ENCODE measurements around the gene UQCR10. TPM values are rescaled to one million over a fixed set of nuclear protein-coding genes. Genes with fewer than 3 reads are reported as not detected.

Gene UQCR10
- polyA plus RNA-seq, 3 donors from 2014 or later: 285 to 342 (median 286) TPM

- Mint-ChIP-seq H3K36me3 (no peaks in the 10 kb centered on the region), H3K9me3 (no peaks in the 10 kb centered on the region), H3K4me3 (no peak overlapping the region), H3K4me1 (peaks cover 20 to 22% of the 10 kb centered on the region in 2 donors), H3K27me3 (ENCODE audit: low read depth in 3 of 3) (peaks cover 0 to 3% (median 0%) of the 10 kb centered on the region in 3 donors), H3K27ac (no peak overlapping the region)
- DNase-seq: no peak
Measured at GRCh38 chr22:29762263-29762662, 4.9 kb upstream of the UQCR10 start.

- Mint-ChIP-seq H3K9me3 (no peaks in the 10 kb centered on the region), H3K27ac (peak overlapping the region; percentile 94 to 99 (median 98)), H3K36me3 (no peaks in the 10 kb centered on the region), H3K27me3 (ENCODE audit: low read depth in 3 of 3) (peaks cover 0 to 3% (median 0%) of the 10 kb centered on the region in 3 donors), H3K4me3 (peak overlapping the region; percentile 98 to 100 (median 99)), H3K4me1 (peaks cover 36 to 49% of the 10 kb centered on the region in 2 donors)
- peak in 2 of 3 donors; percentile 3 to 4 for DNase-seq
Measured at GRCh38 chr22:29765905-29766631, 1.1 kb upstream of the UQCR10 start.

- H3K27me3 Mint-ChIP-seq (ENCODE audit: low read depth in 3 of 3): peaks cover 0 to 3% (median 0%) of the 10 kb centered on the region in 3 donors
- no peaks in the 10 kb centered on the region for H3K36me3 Mint-ChIP-seq
- H3K4me3 Mint-ChIP-seq: peak within 1 kb of the TSS; percentile 98 to 100 (median 99)
Measured at GRCh38 chr22:29766632-29767170, 468 bp upstream of the UQCR10 start, which contains the start of gene ZMAT5. ZMAT5 (minus strand) TSS chr22:29767007; CDS start chr22:29748544, 18,463 bp downstream.

DNA sequence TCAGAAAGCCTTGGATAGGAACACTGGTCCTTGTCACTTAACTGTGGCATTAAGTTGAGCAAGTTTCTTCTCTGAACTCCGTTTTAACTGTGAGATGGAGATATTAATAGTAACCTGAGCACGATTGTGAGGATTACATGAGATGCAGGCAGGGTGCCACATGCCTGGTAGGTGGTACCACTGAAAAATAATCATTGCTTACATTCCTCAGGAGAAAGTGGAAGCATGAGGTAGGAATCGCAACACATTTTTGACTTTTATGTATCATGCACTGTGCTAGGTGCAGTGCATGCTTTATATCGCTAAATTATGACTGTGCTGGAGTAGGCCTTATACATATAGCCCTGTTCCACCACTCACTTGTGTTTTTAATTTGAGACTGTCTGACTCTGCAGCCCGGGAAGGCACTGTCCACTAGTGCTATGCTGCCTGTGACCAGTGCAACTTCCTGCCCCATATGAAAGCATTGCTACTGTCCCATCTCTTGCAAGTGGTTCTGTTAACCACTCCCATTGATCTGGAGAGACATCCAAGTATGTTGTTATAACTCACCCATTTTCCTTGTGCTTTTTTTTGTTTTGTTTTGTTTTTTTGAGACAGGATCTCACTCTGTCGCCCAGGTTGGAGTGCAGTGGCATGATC, 1.0 kb downstream of the UQCR10 start:
- H3K4me1 Mint-ChIP-seq: peaks cover 36 to 49% of the 10 kb centered on the region in 2 donors
- H3K36me3 Mint-ChIP-seq: no peaks in the 10 kb centered on the region
- peak overlapping the region; percentile 98 to 100 (median 99) for H3K4me3 Mint-ChIP-seq
- H3K27ac Mint-ChIP-seq: peak overlapping the region; percentile 94 to 99 (median 98)
- peaks cover 0 to 3% (median 0%) of the 10 kb centered on the region in 3 donors for H3K27me3 Mint-ChIP-seq (ENCODE audit: low read depth in 3 of 3)
- no peak for DNase-seq
- no peaks in the 10 kb centered on the region for H3K9me3 Mint-ChIP-seq

More at GRCh38 chr22:29766632-29767170, 468 bp upstream of the UQCR10 start, which contains the start of gene ZMAT5:
- H3K4me1 Mint-ChIP-seq: peaks cover 36 to 49% of the 10 kb centered on the region in 2 donors
- no peaks in the 10 kb centered on the region for H3K9me3 Mint-ChIP-seq
- peak; percentile 88 to 92 (median 91) for DNase-seq
- H3K27ac Mint-ChIP-seq: peak within 1 kb of the TSS; percentile 94 to 99 (median 98)

- Mint-ChIP-seq H3K27me3 (ENCODE audit: low read depth in 3 of 3) (peaks cover 0 to 3% (median 0%) of the 10 kb centered on the region in 3 donors), H3K4me3 (no peak overlapping the region), H3K36me3 (no peaks in the 10 kb centered on the region), H3K9me3 (no peaks in the 10 kb centered on the region), H3K27ac (no peak overlapping the region), H3K4me1 (peaks cover 36 to 49% of the 10 kb centered on the region in 2 donors)
- DNase-seq: no peak
Measured at GRCh38 chr22:29769723-29770321, 2.7 kb downstream of the UQCR10 start.

- Mint-ChIP-seq H3K27ac (peak overlapping the region in 1 of 6 donors; percentile 9), H3K36me3 (no peaks in the 10 kb centered on the region), H3K27me3 (ENCODE audit: low read depth in 3 of 3) (peaks cover 0 to 2% (median 0%) of the 10 kb centered on the region in 3 donors), H3K4me3 (no peak overlapping the region), H3K4me1 (peaks cover 17 to 28% of the 10 kb centered on the region in 2 donors), H3K9me3 (no peaks in the 10 kb centered on the region)
- DNase-seq: no peak
Measured at GRCh38 chr22:29772170-29772641, 5.0 kb downstream of the UQCR10 start.

- H3K27me3 Mint-ChIP-seq (ENCODE audit: low read depth in 3 of 3): peaks cover 0 to 2% (median 0%) of the 10 kb centered on the region in 3 donors
- no peaks in the 10 kb centered on the region for H3K36me3 Mint-ChIP-seq
- no peak overlapping the region for H3K27ac Mint-ChIP-seq
- no peak overlapping the region for H3K4me3 Mint-ChIP-seq
- no peak for DNase-seq
- no peaks in the 10 kb centered on the region for H3K9me3 Mint-ChIP-seq
- peaks cover 7 to 18% of the 10 kb centered on the region in 2 donors for H3K4me1 Mint-ChIP-seq
Measured at GRCh38 chr22:29773233-29773632, 6.1 kb downstream of the UQCR10 start.

- Mint-ChIP-seq H3K27ac (no peak overlapping the region), H3K4me3 (no peak overlapping the region), H3K4me1 (no peaks in the 10 kb centered on the region), H3K36me3 (no peaks in the 10 kb centered on the region), H3K9me3 (no peaks in the 10 kb centered on the region), H3K27me3 (ENCODE audit: low read depth in 3 of 3) (peaks cover 0 to 2% (median 0%) of the 10 kb centered on the region in 3 donors)
- no peak for DNase-seq
Measured at GRCh38 chr22:29780220-29780619, 13.1 kb downstream of the UQCR10 start.

GRCh38 chr22:29780748-29781676, 13.8 kb downstream of the UQCR10 start:
- H3K36me3 Mint-ChIP-seq: no peaks in the 10 kb centered on the region
- H3K9me3 Mint-ChIP-seq: no peaks in the 10 kb centered on the region

GRCh38 chr22:29782061-29782845, 15.1 kb downstream of the UQCR10 start:
- Mint-ChIP-seq H3K4me1 (no peaks in the 10 kb centered on the region), H3K27ac (no peak overlapping the region), H3K27me3 (ENCODE audit: low read depth in 3 of 3) (no peaks in the 10 kb centered on the region), H3K9me3 (no peaks in the 10 kb centered on the region), H3K36me3 (peaks cover 0 to 4% (median 2%) of the 10 kb centered on the region in 3 donors), H3K4me3 (no peak overlapping the region)
- no peak for DNase-seq

More at GRCh38 chr22:29780748-29781676, 13.8 kb downstream of the UQCR10 start:
- Mint-ChIP-seq H3K4me1 (no peaks in the 10 kb centered on the region), H3K4me3 (no peak overlapping the region), H3K27ac (peak overlapping the region in 1 of 6 donors; percentile 1), H3K27me3 (ENCODE audit: low read depth in 3 of 3) (no peaks in the 10 kb centered on the region)
- no peak for DNase-seq

DNA sequence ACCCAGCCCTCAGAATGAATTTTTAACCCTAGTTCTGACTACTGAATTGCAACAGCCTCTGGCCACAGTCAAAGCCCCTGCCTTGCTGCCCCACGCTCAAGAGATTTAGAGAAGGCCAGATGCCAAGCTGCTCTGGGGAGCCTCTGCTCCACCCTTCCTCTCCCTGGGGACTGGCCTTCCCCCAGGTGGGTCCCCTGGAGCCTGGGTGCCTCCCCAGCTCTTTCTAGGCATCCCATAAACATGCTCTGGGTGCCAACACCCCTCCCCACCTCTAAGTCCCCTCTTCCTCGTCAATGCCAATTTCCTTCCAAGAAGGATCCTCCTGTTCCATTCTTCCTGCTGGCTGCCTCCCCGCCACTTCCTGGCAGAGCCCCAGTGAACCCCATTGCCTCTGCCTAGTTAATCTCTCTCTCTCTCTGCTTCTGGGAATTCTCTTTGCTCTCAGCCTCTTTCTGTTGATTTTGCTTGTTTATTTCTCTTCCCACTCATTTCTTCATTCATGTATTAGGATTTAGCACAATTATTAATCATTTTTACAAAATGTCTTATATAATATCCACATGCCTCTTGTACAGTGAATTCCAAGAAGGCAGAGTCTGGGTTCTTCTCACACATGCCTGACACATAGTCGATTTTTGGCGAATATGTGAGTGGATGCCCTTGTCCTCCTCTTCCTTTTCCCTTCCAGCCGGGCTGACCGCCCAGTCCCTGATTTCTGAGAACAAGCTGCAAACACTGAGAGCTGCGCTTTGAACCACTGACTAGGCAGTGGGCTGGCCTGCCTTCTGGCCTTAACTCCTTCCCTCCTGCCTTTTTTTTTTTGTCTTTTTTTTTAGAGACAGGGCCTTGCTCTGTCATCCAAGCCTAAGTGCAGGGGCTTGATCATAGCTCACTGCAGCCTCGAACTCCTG, 17.5 kb downstream of the UQCR10 start:
- H3K36me3 Mint-ChIP-seq: peaks cover 4 to 12% (median 12%) of the 10 kb centered on the region in 3 donors
- H3K4me3 Mint-ChIP-seq: no peak overlapping the region
- H3K4me1 Mint-ChIP-seq: no peaks in the 10 kb centered on the region
- no peak overlapping the region for H3K27ac Mint-ChIP-seq
- H3K9me3 Mint-ChIP-seq: no peaks in the 10 kb centered on the region
- H3K27me3 Mint-ChIP-seq (ENCODE audit: low read depth in 3 of 3): no peaks in the 10 kb centered on the region
- DNase-seq: no peak

All from immature natural killer cell (primary cell).